Measurements from ENCODE around the gene TIMM10. TPM values are rescaled to one million over a fixed set of nuclear protein-coding genes. Genes with fewer than 3 reads are reported as not detected.

TIMM10 gene
- polyA plus RNA-seq, 3 donors = 30.4 to 62.1 (median 58.3) TPM

DNA sequence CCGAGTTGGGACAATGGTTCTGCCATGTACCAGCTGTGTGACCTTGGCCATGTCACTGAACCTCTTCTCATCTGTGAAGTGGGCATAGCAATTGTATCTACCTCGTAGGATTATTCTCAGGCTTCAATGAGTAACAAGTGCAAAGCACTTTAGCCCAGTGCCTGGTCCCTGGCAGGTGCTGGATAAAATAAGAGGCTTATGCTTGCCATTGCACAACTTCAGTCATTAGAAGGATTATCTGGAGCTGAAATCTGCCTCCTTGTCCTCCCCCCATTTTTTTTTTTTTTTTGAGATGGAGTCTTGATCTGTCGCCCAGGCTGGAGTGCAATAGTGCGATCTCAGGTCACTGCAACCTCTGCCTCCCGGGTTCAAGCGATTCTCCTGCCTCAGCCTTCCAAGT is 14.0 kb upstream of the TIMM10 start:
- H3K36me3 Mint-ChIP-seq = peaks cover 25 to 31% of the 10 kb centered on the region in 2 donors
- no peaks in the 10 kb centered on the region for H3K9me3 Mint-ChIP-seq
- peak overlapping the region in 1 of 7 donors; percentile 73 for H3K27ac Mint-ChIP-seq

DNA sequence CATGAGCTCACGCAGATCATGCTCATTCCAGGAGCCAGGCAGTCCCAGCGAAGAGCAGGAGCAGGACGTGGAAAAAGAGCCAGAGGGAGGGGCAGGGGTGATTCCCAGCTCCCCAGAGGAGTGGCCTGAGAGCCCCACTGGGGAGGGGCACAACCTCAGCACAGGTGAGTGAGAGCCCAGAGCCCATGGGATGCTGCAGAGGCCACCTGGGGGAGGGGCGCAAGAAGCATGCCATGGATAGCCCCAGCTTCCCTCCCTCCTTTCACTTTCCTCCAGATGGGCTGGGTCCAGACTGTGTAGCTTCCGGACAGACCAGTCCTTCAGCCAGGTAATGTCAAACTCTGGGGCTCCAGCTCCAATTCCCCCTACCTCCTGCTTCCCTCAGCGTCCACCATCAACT is 13.0 kb upstream of the TIMM10 start:
- no peaks in the 10 kb centered on the region for H3K9me3 ChIP-seq (replicated peaks in 1 of 2; ENCODE audit: control insufficient read depth in 1 of 2, insufficient read depth in 1 of 2, low read length in 2 of 2)
- H4K20me1 ChIP-seq (ENCODE audit: insufficient read depth, low read length) = peaks cover 7% of the 10 kb centered on the region
- Mint-ChIP-seq H3K36me3 (peaks cover 21 to 22% of the 10 kb centered on the region in 2 donors), H3K9me3 (no peaks in the 10 kb centered on the region), H3K27ac (no peak overlapping the region), H3K4me1 (peaks cover 12% of the 10 kb centered on the region), H3K27me3 (ENCODE audit: low read depth in 3 of 3) (peaks cover 0 to 5% (median 0%) of the 10 kb centered on the region in 3 donors), H3K4me3 (no peak overlapping the region)
- H3K4me1 ChIP-seq (ENCODE audit: control insufficient read depth in 1 of 2, insufficient read depth in 2 of 2, low read length in 2 of 2) = peaks cover 11% of the 10 kb centered on the region in 2 donors
- H3K27me3 ChIP-seq (ENCODE audit: control insufficient read depth in 2 of 2, insufficient read depth in 2 of 2, low read length in 2 of 2) = no peaks in the 10 kb centered on the region
- TF ChIP-seq, protein P1, sequence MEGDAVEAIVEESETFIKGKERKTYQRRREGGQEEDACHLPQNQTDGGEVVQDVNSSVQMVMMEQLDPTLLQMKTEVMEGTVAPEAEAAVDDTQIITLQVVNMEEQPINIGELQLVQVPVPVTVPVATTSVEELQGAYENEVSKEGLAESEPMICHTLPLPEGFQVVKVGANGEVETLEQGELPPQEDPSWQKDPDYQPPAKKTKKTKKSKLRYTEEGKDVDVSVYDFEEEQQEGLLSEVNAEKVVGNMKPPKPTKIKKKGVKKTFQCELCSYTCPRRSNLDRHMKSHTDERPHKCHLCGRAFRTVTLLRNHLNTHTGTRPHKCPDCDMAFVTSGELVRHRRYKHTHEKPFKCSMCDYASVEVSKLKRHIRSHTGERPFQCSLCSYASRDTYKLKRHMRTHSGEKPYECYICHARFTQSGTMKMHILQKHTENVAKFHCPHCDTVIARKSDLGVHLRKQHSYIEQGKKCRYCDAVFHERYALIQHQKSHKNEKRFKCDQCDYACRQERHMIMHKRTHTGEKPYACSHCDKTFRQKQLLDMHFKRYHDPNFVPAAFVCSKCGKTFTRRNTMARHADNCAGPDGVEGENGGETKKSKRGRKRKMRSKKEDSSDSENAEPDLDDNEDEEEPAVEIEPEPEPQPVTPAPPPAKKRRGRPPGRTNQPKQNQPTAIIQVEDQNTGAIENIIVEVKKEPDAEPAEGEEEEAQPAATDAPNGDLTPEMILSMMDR (IDR thresholded peaks at IDR 0.05) = no peak
- no peak overlapping the region for H3K27ac ChIP-seq (ENCODE audit: low read depth in 1 of 2, low read length in 2 of 2)
- no peak overlapping the region for H3K9ac ChIP-seq (ENCODE audit: insufficient read depth, low read length, poor library complexity, severe bottlenecking)
- no peak overlapping the region for H3K4me3 ChIP-seq (replicated peaks in 1 of 3; ENCODE audit: low read depth in 2 of 3, low read length in 3 of 3)
- no peak overlapping the region for H2AFZ ChIP-seq (ENCODE audit: insufficient read depth, low read depth, low read length, poor library complexity, severe bottlenecking)
- H3K79me2 ChIP-seq (ENCODE audit: insufficient read depth, low read length) = no peaks in the 10 kb centered on the region
- intact Hi-C loops (cut with micrococcal nuclease) = no loop called here
- H3K36me3 ChIP-seq (replicated peaks in 1 of 2; ENCODE audit: control insufficient read depth in 1 of 2, insufficient read depth in 2 of 2, low read length in 2 of 2) = peaks cover 8 to 20% of the 10 kb centered on the region in 2 donors
- no peak overlapping the region for H3K4me2 ChIP-seq (replicated peaks; ENCODE audit: extremely low read depth, low read length, poor library complexity, severe bottlenecking)
- DNase-seq = no peak
- 93% methylated on average over 4 of the region's 6 CpGs for WGBS (ENCODE audit: insufficient coverage)

More for the DNA sequence above, 14.0 kb upstream of the TIMM10 start:
- Histone ChIP-seq H3K9me3 (replicated peaks in 1 of 2; ENCODE audit: control insufficient read depth in 1 of 2, insufficient read depth in 1 of 2, low read length in 2 of 2) (no peaks in the 10 kb centered on the region), H3K9ac (ENCODE audit: insufficient read depth, low read length, poor library complexity, severe bottlenecking) (no peak overlapping the region), H3K79me2 (ENCODE audit: insufficient read depth, low read length) (no peaks in the 10 kb centered on the region), H4K20me1 (ENCODE audit: insufficient read depth, low read length) (peaks cover 7% of the 10 kb centered on the region), H3K4me2 (replicated peaks; ENCODE audit: extremely low read depth, low read length, poor library complexity, severe bottlenecking) (no peak overlapping the region), H3K4me3 (replicated peaks in 1 of 3; ENCODE audit: low read depth in 2 of 3, low read length in 3 of 3) (no peak overlapping the region), H3K4me1 (ENCODE audit: control insufficient read depth in 1 of 2, insufficient read depth in 2 of 2, low read length in 2 of 2) (peaks cover 11% of the 10 kb centered on the region in 2 donors), H3K36me3 (replicated peaks in 1 of 2; ENCODE audit: control insufficient read depth in 1 of 2, insufficient read depth in 2 of 2, low read length in 2 of 2) (peaks cover 13 to 30% of the 10 kb centered on the region in 2 donors), H3K27ac (ENCODE audit: low read depth in 1 of 2, low read length in 2 of 2) (no peak overlapping the region), H2AFZ (ENCODE audit: insufficient read depth, low read depth, low read length, poor library complexity, severe bottlenecking) (no peak overlapping the region), H3K27me3 (ENCODE audit: control insufficient read depth in 2 of 2, insufficient read depth in 2 of 2, low read length in 2 of 2) (no peaks in the 10 kb centered on the region)
- intact Hi-C loops (cut with micrococcal nuclease) = no loop called here
- TF ChIP-seq, protein P1 (IDR thresholded peaks at IDR 0.05) = no peak
- Mint-ChIP-seq H3K4me3 (no peak overlapping the region), H3K4me1 (peaks cover 12% of the 10 kb centered on the region), H3K27me3 (ENCODE audit: low read depth in 3 of 3) (peaks cover 0 to 5% (median 0%) of the 10 kb centered on the region in 3 donors)
- WGBS (ENCODE audit: insufficient coverage) = 100% methylated on average over 1 of the region's 6 CpGs
- no peak for DNase-seq
